ENCODE results near the gene TLK1.

Gene TLK1

GRCh38 chr2:170997893-170998597 lies 162.6 kb downstream of the TLK1 start:
- DNase-seq (ENCODE audit: low spot score), result no peak
- no peak for TF ChIP-seq CTCF (IDR thresholded peaks at IDR 0.05; ENCODE audit: borderline replicate concordance, control extremely low read depth, extremely low read depth, insufficient read depth, missing control alignments)
- in situ Hi-C loops (cut with MboI; ENCODE audit: low sequenced_read_pairs, unreplicated experiment), result loop anchor here (25.0 kb wide), 1 partner anchor 439 kb away; the partner anchor contains the start of genes DCAF17 and METTL8

GRCh38 chr2:170996316-170996715 lies 164.4 kb downstream of the TLK1 start:
- no peak for DNase-seq (ENCODE audit: low spot score)
- TF ChIP-seq CTCF (IDR thresholded peaks at IDR 0.05; ENCODE audit: borderline replicate concordance, control extremely low read depth, extremely low read depth, insufficient read depth, missing control alignments), result no peak
- in situ Hi-C loops (cut with MboI; ENCODE audit: low sequenced_read_pairs, unreplicated experiment), result loop anchor here (25.0 kb wide), 1 partner anchor 441 kb away; the partner anchor contains the start of genes DCAF17 and METTL8

GRCh38 chr2:170991398-170992182 lies 169.1 kb downstream of the TLK1 start:
- TF ChIP-seq CTCF (IDR thresholded peaks at IDR 0.05; ENCODE audit: borderline replicate concordance, control extremely low read depth, extremely low read depth, insufficient read depth, missing control alignments), result no peak
- DNase-seq (ENCODE audit: low spot score), result no peak
- in situ Hi-C loops (cut with MboI; ENCODE audit: low sequenced_read_pairs, unreplicated experiment), result loop anchor here (25.0 kb wide), 1 partner anchor 446 kb away; the partner anchor contains the start of genes DCAF17 and METTL8

GRCh38 chr2:170986566-170987258 lies 174.0 kb downstream of the TLK1 start:
- no peak for TF ChIP-seq CTCF (IDR thresholded peaks at IDR 0.05; ENCODE audit: borderline replicate concordance, control extremely low read depth, extremely low read depth, insufficient read depth, missing control alignments)
- DNase-seq (ENCODE audit: low spot score), result no peak
- in situ Hi-C loops (cut with MboI; ENCODE audit: low sequenced_read_pairs, unreplicated experiment), result loop anchor here (25.0 kb wide), 1 partner anchor 451 kb away; the partner anchor contains the start of genes DCAF17 and METTL8

- no peak for DNase-seq (ENCODE audit: low spot score)
- in situ Hi-C loops (cut with MboI; ENCODE audit: low sequenced_read_pairs, unreplicated experiment), result loop anchor here (25.0 kb wide), 1 partner anchor 452 kb away; the partner anchor contains the start of genes DCAF17 and METTL8
- no peak for TF ChIP-seq CTCF (IDR thresholded peaks at IDR 0.05; ENCODE audit: borderline replicate concordance, control extremely low read depth, extremely low read depth, insufficient read depth, missing control alignments)
Measured at GRCh38 chr2:170985407-170985806, 175.3 kb downstream of the TLK1 start.

GRCh38 chr2:170984079-170984478 lies 176.6 kb downstream of the TLK1 start:
- DNase-seq (ENCODE audit: low spot score), result no peak
- TF ChIP-seq CTCF (IDR thresholded peaks at IDR 0.05; ENCODE audit: borderline replicate concordance, control extremely low read depth, extremely low read depth, insufficient read depth, missing control alignments), result no peak
- in situ Hi-C loops (cut with MboI; ENCODE audit: low sequenced_read_pairs, unreplicated experiment), result loop anchor here (25.0 kb wide), 1 partner anchor 453 kb away; the partner anchor contains the start of genes DCAF17 and METTL8

Data from GM13976 (cell line).